Skeletal muscle satellite cell (primary cell): ENCODE data around the gene BCL2.

Experiments used
- H3K27me3 ChIP-seq: 2 replicates; pipeline ENCODE4 v1.7.0; 2013; ENCODE audit warnings: low read length; ENCODE audit not compliant: control insufficient read depth, insufficient read depth
- H3K36me3 ChIP-seq: 2 replicates; pipeline ENCODE4 v1.7.0; 2013; ENCODE audit warnings: mild to moderate bottlenecking, control low read depth, low read length; ENCODE audit not compliant: insufficient read depth
- H3K4me1 ChIP-seq: 2 replicates; pipeline ENCODE4 v1.7.0; 2013; ENCODE audit warnings: low read length; ENCODE audit not compliant: control insufficient read depth, insufficient read depth
- H3K4me2 ChIP-seq: 2 replicates; pipeline ENCODE4 v1.7.0; 2013; ENCODE audit warnings: mild to moderate bottlenecking, low read length
- H3K4me3 ChIP-seq: 2 replicates; pipeline ENCODE4 v1.7.0; 2013; ENCODE audit warnings: low read length
- H3K9ac ChIP-seq: 2 replicates; pipeline ENCODE4 v1.7.0; 2013; ENCODE audit warnings: mild to moderate bottlenecking, low read depth, low read length, moderate library complexity
- H3K9me3 ChIP-seq: replicated peaks from 2 replicates; pipeline ENCODE4 v1.7.0; 2013; ENCODE audit warnings: mild to moderate bottlenecking, control low read depth, low read length

Gene BCL2

GRCh38 chr18:63233334-63233733 lies 86.2 kb downstream of the BCL2 start:
- Histone ChIP-seq H3K4me2 (no peak overlapping the region), H3K36me3 (no peaks in the 10 kb centered on the region), H3K4me1 (peaks cover 10% of the 10 kb centered on the region), H3K4me3 (no peak overlapping the region), H3K9ac (no peak overlapping the region), H3K27me3 (no peaks in the 10 kb centered on the region), H3K9me3 (no peaks in the 10 kb centered on the region)

- Histone ChIP-seq H3K27me3 (no peaks in the 10 kb centered on the region), H3K9me3 (no peaks in the 10 kb centered on the region), H3K4me2 (no peak overlapping the region), H3K4me1 (peaks cover 8% of the 10 kb centered on the region), H3K36me3 (no peaks in the 10 kb centered on the region), H3K4me3 (no peak overlapping the region), H3K9ac (no peak overlapping the region)
Measured at GRCh38 chr18:63232826-63233225, 86.7 kb downstream of the BCL2 start.

- Histone ChIP-seq H3K9me3 (no peaks in the 10 kb centered on the region), H3K4me3 (no peak overlapping the region), H3K27me3 (no peaks in the 10 kb centered on the region), H3K4me1 (no peaks in the 10 kb centered on the region), H3K9ac (no peak overlapping the region), H3K36me3 (no peaks in the 10 kb centered on the region), H3K4me2 (no peak overlapping the region)
Measured at GRCh38 chr18:63229971-63230370, 89.6 kb downstream of the BCL2 start.

GRCh38 chr18:63225434-63225833 lies 94.1 kb downstream of the BCL2 start:
- Histone ChIP-seq H3K4me3 (no peak overlapping the region), H3K4me2 (no peak overlapping the region), H3K4me1 (no peaks in the 10 kb centered on the region), H3K9me3 (no peaks in the 10 kb centered on the region), H3K27me3 (peaks cover 13% of the 10 kb centered on the region), H3K36me3 (no peaks in the 10 kb centered on the region), H3K9ac (no peak overlapping the region)

DNA sequence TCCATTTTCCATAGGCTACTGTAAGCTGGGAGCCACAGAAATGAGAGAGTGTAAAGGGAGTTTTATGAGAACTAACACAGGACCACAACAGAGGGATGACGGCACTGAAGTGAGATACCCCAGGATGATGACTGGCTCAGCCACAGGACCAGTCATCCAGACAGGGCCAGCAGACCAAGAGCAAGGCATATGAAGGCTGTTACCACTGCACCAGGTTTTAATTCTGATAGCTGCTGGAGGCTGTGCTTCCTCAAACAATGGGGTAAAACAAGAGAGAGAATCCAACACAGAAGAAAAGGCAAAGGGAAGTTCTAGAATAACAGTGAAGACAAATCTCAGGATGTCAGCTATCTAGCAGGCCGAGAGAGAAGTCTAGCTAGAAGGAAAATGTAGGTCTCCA lies 94.9 kb downstream of the BCL2 start:
- no peaks in the 10 kb centered on the region for H3K9me3 ChIP-seq
- no peak overlapping the region for H3K4me2 ChIP-seq
- no peak overlapping the region for H3K9ac ChIP-seq
- H3K4me3 ChIP-seq, result no peak overlapping the region
- H3K27me3 ChIP-seq, result peaks cover 13% of the 10 kb centered on the region
- H3K4me1 ChIP-seq, result no peaks in the 10 kb centered on the region
- no peaks in the 10 kb centered on the region for H3K36me3 ChIP-seq

DNA sequence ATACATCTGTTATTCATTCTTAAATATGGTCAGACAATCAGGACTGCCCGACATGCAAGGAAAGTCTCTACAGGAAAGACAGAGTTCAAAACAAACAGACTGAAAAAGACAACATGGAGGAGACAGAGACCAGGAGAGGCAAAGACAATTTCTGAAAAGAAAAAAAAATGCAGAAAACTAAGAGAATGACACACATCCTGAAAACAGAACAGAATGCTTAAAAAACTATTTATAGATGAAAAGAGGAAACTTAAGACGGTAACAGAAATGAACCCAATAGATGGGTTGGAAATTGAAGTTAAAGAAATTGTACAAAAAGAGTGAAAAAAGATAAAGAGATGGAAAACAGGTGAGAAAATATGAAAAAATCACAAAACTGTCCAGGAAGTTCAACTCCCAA lies 95.7 kb downstream of the BCL2 start:
- H3K9me3 ChIP-seq, result no peaks in the 10 kb centered on the region
- H3K9ac ChIP-seq, result no peak overlapping the region
- no peaks in the 10 kb centered on the region for H3K4me1 ChIP-seq
- no peak overlapping the region for H3K4me3 ChIP-seq
- no peaks in the 10 kb centered on the region for H3K36me3 ChIP-seq
- H3K27me3 ChIP-seq, result peaks cover 13% of the 10 kb centered on the region
- no peak overlapping the region for H3K4me2 ChIP-seq

DNA sequence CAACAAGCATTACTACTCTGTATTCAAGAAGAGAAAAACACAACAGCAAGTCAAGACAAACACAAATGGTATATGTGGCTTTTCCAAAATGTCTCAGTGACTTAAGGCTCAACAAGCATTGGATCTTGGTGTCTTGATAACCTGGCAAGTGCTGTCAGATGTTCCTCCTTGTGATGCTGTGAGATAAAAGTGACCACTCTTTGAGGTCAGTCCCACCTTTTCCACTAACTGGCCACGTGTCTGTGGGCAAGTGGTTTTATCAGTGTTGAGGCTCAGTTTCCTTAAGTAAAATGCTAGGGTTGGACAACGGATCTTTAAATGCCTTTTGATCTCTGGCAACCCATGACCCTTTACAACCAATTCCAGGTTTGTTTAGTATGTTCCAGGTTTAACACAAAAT lies 98.7 kb downstream of the BCL2 start:
- H3K4me3 ChIP-seq, result no peak overlapping the region
- peaks cover 17% of the 10 kb centered on the region for H3K27me3 ChIP-seq
- no peak overlapping the region for H3K9ac ChIP-seq
- no peaks in the 10 kb centered on the region for H3K4me1 ChIP-seq
- no peaks in the 10 kb centered on the region for H3K36me3 ChIP-seq
- H3K9me3 ChIP-seq, result no peaks in the 10 kb centered on the region
- no peak overlapping the region for H3K4me2 ChIP-seq

- H3K9ac ChIP-seq, result no peak overlapping the region
- H3K4me3 ChIP-seq, result no peak overlapping the region
- no peak overlapping the region for H3K4me2 ChIP-seq
- H3K9me3 ChIP-seq, result no peaks in the 10 kb centered on the region
- peaks cover 10% of the 10 kb centered on the region for H3K27me3 ChIP-seq
- no peaks in the 10 kb centered on the region for H3K36me3 ChIP-seq
- H3K4me1 ChIP-seq, result no peaks in the 10 kb centered on the region
Measured at GRCh38 chr18:63218472-63218871, 101.1 kb downstream of the BCL2 start.

GRCh38 chr18:63216516-63217311 lies 102.9 kb downstream of the BCL2 start:
- Histone ChIP-seq H3K4me2 (no peak overlapping the region), H3K36me3 (no peaks in the 10 kb centered on the region), H3K9ac (no peak overlapping the region), H3K27me3 (peaks cover 10% of the 10 kb centered on the region), H3K4me3 (no peak overlapping the region), H3K4me1 (no peaks in the 10 kb centered on the region), H3K9me3 (no peaks in the 10 kb centered on the region)

DNA sequence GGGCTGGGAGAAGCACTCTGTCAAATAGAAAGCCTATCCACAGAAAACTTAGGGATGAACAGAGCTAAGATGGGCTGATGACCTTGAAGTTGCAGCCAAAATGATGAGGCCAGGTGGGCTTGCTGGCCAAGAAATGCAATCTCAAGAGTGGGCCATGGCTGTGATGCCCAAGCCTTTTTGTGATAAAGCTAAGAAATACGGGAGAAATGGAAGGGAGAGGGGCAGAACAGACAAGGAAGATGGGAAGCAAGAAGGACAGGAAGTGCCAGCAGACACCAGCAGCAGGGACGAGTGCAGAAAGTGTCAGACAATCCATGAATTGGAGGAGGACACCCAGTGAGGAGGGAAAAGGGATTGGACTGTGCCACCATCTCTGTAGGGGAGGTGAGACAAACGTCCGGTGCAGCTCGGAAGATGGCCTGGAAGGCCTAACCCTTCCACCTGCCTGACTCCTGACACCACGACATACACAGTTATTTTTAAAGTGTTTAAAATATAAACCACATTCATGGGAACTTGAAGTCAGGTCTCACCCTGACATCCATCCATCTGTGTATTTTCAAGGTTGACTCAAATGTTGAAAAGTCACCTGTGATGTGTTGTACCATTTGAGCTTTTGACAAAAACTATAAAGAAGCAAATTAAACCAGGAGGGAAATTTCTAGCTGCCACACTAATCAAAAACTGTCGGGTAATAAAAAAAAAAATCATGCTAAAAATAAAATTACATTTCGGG lies 105.5 kb downstream of the BCL2 start:
- no peaks in the 10 kb centered on the region for H3K4me1 ChIP-seq
- H3K4me3 ChIP-seq, result no peak overlapping the region
- H3K27me3 ChIP-seq, result peaks cover 14% of the 10 kb centered on the region
- H3K4me2 ChIP-seq, result no peak overlapping the region
- no peaks in the 10 kb centered on the region for H3K9me3 ChIP-seq
- no peak overlapping the region for H3K9ac ChIP-seq
- no peaks in the 10 kb centered on the region for H3K36me3 ChIP-seq

- Histone ChIP-seq H3K27me3 (peaks cover 21% of the 10 kb centered on the region), H3K4me3 (no peak overlapping the region), H3K4me2 (no peak overlapping the region), H3K9me3 (no peaks in the 10 kb centered on the region), H3K36me3 (no peaks in the 10 kb centered on the region), H3K4me1 (no peaks in the 10 kb centered on the region), H3K9ac (no peak overlapping the region)
Measured at GRCh38 chr18:63213331-63213900, 106.2 kb downstream of the BCL2 start.
